Colonic mucosa (tissue), 4 donors: ENCODE data around the gene PDE10A. TPM values are rescaled to one million over a fixed set of nuclear protein-coding genes. Genes with fewer than 3 reads are reported as not detected.

ENCODE experiments used
- DNase-seq: peaks from one replicate; pipeline ENCODE4 v3.0.0-alpha.2; 2020
- H3K27ac ChIP-seq: fragments of 200-600 bp; one replicate; pipeline ENCODE4 v1.8.0; 2021
- H3K27me3 ChIP-seq: fragments of 200-600 bp; one replicate; pipeline ENCODE4 v1.8.0; 2021
- H3K36me3 ChIP-seq: fragments of 200-600 bp; one replicate; pipeline ENCODE4 v1.8.0; 2021
- H3K4me1 ChIP-seq: fragments of 200-600 bp; one replicate; pipeline ENCODE4 v1.8.0; 2021; ENCODE audit warnings: mild to moderate bottlenecking
- H3K4me3 ChIP-seq: fragments of 200-600 bp; one replicate; pipeline ENCODE4 v1.8.0; 2021
- H3K9ac ChIP-seq, 2 donors: one replicate each; pipeline ENCODE4 v1.7.0; 2013; ENCODE audit warnings: control low read depth in 2 of 2, low read depth in 2 of 2, low read length in 2 of 2
- H3K9me3 ChIP-seq: fragments of 200-600 bp; one replicate; pipeline ENCODE4 v1.8.0; 2021
- CTCF ChIP-seq: fragments of 200-600 bp; IDR thresholded peaks from one replicate; pipeline ENCODE4 v1.8.0; 2022; ENCODE audit warnings: antibody characterized with exemption, mild to moderate bottlenecking
- intact Hi-C: fragments of 100-400 bp; cut with DNase I; formaldehyde crosslinking; loops from one replicate; pipeline ENCODE4 v1.14.1; 2022
- total RNA-seq, 2 donors: library from RNA; stranded (reverse); fragmentation: NEBNext Ultra II Directional in 1 of 2; extraction: Animal tissue kit (Norgen Biotek cat#: 25700) in 1 of 2; gene quantifications; one replicate each; pipeline ENCODE4 v1.2.1, GENCODE V29; 2021
- donor health status: healthy.
- donor health status: DM: no; HTN: no; CAD: no.
- donor health status: DM: no; HTN: no; CAD: no.

The PDE10A gene
- total RNA-seq, 2 donors from 2014 or later, result 0.37 to 3.4 TPM

GRCh38 chr6:165401092-165401491, 261.9 kb downstream of the PDE10A start:
- no peaks in the 10 kb centered on the region for H3K27me3 ChIP-seq
- no peaks in the 10 kb centered on the region for H3K36me3 ChIP-seq
- DNase-seq, result no peak
- H3K27ac ChIP-seq, result no peak overlapping the region
- intact Hi-C loops, result no loop called here
- no peak overlapping the region for H3K4me3 ChIP-seq
- no peaks in the 10 kb centered on the region for H3K9me3 ChIP-seq
- TF ChIP-seq CTCF, result no peak
- H3K9ac ChIP-seq, result no peak overlapping the region
- H3K4me1 ChIP-seq, result no peaks in the 10 kb centered on the region

DNA sequence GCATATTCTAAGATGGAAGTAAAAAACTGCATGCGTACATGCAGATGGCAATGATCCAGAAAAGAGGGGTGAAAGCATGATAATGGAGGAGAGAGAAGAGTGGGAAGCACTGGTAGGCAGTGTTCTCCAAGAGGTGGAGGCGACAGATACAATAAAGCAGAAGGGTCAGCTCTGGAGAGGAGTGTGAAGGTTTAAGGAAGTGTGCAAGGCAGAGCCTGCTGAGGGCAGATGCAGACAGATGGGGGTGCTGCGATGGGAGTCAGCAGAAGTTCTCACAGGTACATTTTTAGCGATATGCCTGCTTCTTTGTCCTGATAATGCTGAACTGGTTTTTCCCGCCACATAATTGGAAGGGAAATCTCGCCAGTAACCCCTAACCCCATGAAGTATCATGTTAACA, 272.6 kb downstream of the PDE10A start:
- Histone ChIP-seq H3K36me3 (no peaks in the 10 kb centered on the region), H3K4me1 (no peaks in the 10 kb centered on the region), H3K9me3 (no peaks in the 10 kb centered on the region), H3K27ac (no peak overlapping the region), H3K27me3 (no peaks in the 10 kb centered on the region), H3K4me3 (no peak overlapping the region), H3K9ac (no peak overlapping the region)
- no peak for DNase-seq
- intact Hi-C loops, result no loop called here
- no peak for TF ChIP-seq CTCF

- intact Hi-C loops, result no loop called here
- Histone ChIP-seq H3K9ac (no peak overlapping the region), H3K36me3 (no peaks in the 10 kb centered on the region), H3K4me1 (no peaks in the 10 kb centered on the region), H3K9me3 (no peaks in the 10 kb centered on the region), H3K27ac (no peak overlapping the region), H3K27me3 (no peaks in the 10 kb centered on the region), H3K4me3 (no peak overlapping the region)
- no peak for TF ChIP-seq CTCF
- no peak for DNase-seq
Measured at GRCh38 chr6:165389534-165389933, 273.5 kb downstream of the PDE10A start.

- H3K36me3 ChIP-seq, result no peaks in the 10 kb centered on the region
Measured at GRCh38 chr6:165383323-165383722, 279.7 kb downstream of the PDE10A start.

DNA sequence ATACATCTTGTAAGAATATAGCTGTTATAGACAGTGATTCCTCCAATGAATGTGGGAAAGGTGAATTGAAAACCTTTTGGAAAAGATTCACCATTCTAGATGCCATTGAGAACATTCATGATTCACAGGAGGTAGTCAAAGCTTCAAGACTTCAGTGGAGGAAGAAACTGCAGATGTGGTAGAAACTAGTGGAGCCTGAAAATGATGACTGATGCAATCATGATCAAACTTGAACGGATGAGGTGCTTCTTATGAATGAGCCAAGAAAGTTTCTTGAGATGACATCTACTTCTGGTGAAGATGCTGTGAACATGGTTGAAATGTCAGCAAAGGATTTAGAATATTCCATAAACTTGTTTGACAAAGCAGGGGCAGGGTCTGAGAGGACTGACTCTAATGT, 286.9 kb downstream of the PDE10A start:
- Histone ChIP-seq H3K9ac (no peak overlapping the region), H3K27ac (no peak overlapping the region), H3K36me3 (no peaks in the 10 kb centered on the region), H3K9me3 (no peaks in the 10 kb centered on the region), H3K4me1 (no peaks in the 10 kb centered on the region), H3K27me3 (no peaks in the 10 kb centered on the region), H3K4me3 (no peak overlapping the region)
- intact Hi-C loops, result no loop called here
- no peak for TF ChIP-seq CTCF
- no peak for DNase-seq

More at GRCh38 chr6:165383323-165383722, 279.7 kb downstream of the PDE10A start:
- intact Hi-C loops, result no loop called here
- Histone ChIP-seq H3K4me3 (no peak overlapping the region), H3K27me3 (no peaks in the 10 kb centered on the region), H3K27ac (no peak overlapping the region), H3K9ac (no peak overlapping the region), H3K9me3 (no peaks in the 10 kb centered on the region), H3K4me1 (no peaks in the 10 kb centered on the region)
- DNase-seq, result no peak
- no peak for TF ChIP-seq CTCF

- H3K4me3 ChIP-seq, result no peak overlapping the region
- H3K4me1 ChIP-seq, result no peaks in the 10 kb centered on the region
- no peaks in the 10 kb centered on the region for H3K27me3 ChIP-seq
- no peak overlapping the region for H3K9ac ChIP-seq
- no peak for TF ChIP-seq CTCF
- intact Hi-C loops, result no loop called here
- H3K36me3 ChIP-seq, result no peaks in the 10 kb centered on the region
- H3K9me3 ChIP-seq, result no peaks in the 10 kb centered on the region
- H3K27ac ChIP-seq, result no peak overlapping the region
- no peak for DNase-seq
Measured at GRCh38 chr6:165365371-165365770, 297.7 kb downstream of the PDE10A start.
